GM06990 (cell line): ENCODE data around the gene LEFTY1.
"Not testable (repeated sequence)": the region's sequence is repeated elsewhere in the genome, so short reads cannot be mapped to it uniquely, and the experiment has no call there.

ENCODE experiments used
- DNase-seq: peaks from one replicate; pipeline ENCODE4 v3.0.0-alpha.2; 2011; ENCODE audit not compliant: insufficient read length; ENCODE audit errors: extremely low read depth
- H3K27me3 ChIP-seq: replicated peaks from 2 replicates; pipeline ENCODE4 v1.6.0; 2011; ENCODE audit warnings: low read length; ENCODE audit not compliant: control insufficient read depth, insufficient read depth
- H3K36me3 ChIP-seq: 2 replicates; pipeline ENCODE4 v1.5.1; 2011; ENCODE audit warnings: low read length; ENCODE audit not compliant: control insufficient read depth, insufficient read depth
- H3K4me3 ChIP-seq: replicated peaks from 2 replicates; pipeline ENCODE4 v1.5.1; 2011; ENCODE audit warnings: low read depth, mild to moderate bottlenecking, control low read depth, low read length
- TF ChIP-seq, protein P1 (sequence below): IDR thresholded peaks from 2 replicates; pipeline ENCODE4 v1.5.1; 2011; ENCODE audit warnings: low read length, control low read depth, mild to moderate bottlenecking, inconsistent platforms; ENCODE audit not compliant: insufficient read depth, poor library complexity, severe bottlenecking

The LEFTY1 gene, protein sequence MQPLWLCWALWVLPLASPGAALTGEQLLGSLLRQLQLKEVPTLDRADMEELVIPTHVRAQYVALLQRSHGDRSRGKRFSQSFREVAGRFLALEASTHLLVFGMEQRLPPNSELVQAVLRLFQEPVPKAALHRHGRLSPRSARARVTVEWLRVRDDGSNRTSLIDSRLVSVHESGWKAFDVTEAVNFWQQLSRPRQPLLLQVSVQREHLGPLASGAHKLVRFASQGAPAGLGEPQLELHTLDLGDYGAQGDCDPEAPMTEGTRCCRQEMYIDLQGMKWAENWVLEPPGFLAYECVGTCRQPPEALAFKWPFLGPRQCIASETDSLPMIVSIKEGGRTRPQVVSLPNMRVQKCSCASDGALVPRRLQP

DNA sequence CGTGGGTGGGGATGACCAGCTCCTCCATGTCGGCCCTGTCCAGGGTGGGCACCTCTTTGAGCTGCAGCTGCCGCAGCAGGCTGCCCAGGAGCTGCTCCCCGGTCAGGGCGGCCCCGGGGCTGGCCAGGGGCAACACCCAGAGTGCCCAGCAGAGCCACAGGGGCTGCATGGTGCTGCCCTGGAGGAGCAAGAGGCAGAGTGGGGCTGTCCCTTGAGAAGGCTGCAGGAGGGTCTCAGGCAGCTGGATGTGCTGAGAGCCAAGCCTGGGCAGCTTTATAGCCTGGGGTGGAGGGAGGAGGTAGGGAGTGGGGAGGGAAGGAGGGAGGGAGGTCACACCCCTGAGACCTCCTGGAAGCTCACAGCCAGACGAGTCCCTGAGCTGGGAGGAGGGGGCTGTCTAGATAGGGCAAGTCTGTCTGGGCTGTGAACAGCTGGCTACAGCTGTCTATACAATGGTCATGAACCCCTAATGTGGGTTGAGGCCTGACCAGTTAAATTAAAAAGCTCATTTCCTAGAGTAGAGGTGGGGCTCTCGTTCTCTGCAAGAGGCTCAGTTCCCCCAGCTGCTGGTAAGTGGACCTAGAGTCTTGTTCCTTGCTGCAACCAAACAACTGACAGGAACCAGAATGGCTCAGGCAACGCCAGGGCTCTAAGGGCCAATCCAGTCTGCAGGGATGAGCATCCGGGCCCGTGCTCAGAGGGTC lies at the start of gene LEFTY1:
TSS of gene LEFTY1 (minus strand) at position 249 of the 704 bp plus-strand sequence. CDS start at position 169, 80 bp downstream.
- no peak for DNase-seq
- no peak within 1 kb of the TSS for H3K4me3 ChIP-seq
- no peaks in the 10 kb centered on the region for H3K27me3 ChIP-seq
- no peaks in the 10 kb centered on the region for H3K36me3 ChIP-seq
- TF ChIP-seq, protein P1, sequence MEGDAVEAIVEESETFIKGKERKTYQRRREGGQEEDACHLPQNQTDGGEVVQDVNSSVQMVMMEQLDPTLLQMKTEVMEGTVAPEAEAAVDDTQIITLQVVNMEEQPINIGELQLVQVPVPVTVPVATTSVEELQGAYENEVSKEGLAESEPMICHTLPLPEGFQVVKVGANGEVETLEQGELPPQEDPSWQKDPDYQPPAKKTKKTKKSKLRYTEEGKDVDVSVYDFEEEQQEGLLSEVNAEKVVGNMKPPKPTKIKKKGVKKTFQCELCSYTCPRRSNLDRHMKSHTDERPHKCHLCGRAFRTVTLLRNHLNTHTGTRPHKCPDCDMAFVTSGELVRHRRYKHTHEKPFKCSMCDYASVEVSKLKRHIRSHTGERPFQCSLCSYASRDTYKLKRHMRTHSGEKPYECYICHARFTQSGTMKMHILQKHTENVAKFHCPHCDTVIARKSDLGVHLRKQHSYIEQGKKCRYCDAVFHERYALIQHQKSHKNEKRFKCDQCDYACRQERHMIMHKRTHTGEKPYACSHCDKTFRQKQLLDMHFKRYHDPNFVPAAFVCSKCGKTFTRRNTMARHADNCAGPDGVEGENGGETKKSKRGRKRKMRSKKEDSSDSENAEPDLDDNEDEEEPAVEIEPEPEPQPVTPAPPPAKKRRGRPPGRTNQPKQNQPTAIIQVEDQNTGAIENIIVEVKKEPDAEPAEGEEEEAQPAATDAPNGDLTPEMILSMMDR, result no peak

DNA sequence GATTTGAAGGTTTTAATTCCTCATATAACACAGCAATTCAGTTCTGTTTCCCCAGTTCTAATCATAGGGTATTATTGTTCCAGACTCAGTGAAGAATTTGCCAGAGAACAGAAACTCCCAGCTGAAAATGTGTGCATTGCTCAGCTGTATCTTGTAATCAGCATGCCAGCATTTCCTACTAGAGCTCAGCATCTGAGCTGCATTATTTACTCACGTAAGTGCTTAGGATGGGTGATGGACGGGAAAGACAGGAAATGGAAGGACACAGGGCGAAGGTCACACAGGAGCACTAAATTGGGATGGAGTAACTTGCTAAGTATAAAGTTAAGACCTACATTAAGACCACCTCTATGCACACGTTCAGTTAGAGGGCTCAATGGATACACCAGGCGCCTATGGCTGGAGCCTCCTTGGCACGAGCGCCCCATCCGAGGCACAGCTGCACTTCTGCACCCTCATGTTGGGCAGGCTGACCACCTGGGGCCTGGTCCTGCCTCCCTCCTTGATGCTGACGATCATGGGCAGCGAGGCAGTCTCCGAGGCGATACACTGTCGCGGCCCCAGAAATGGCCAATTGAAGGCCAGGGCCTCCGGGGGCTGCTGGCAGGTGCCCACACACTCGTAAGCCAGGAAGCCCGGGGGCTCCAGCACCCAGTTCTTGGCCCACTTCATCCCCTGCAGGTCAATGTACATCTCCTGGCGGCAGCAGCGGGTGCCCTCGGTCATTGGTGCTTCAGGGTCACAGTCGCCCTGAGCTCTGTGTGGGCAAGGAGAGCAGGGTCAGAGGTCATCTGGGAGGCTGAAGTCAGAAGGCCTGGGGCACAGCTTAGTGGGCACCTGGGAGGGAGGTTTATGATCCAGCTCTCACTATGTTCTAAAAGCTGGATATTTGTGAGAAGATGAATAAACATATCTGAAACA lies 48.4 kb upstream of the LEFTY1 start:
- H3K4me3 ChIP-seq, result no peak overlapping the region
- H3K36me3 ChIP-seq, result no peaks in the 10 kb centered on the region
- H3K27me3 ChIP-seq, result no peaks in the 10 kb centered on the region
- no peak for DNase-seq
- TF ChIP-seq, protein P1, result no peak

DNA sequence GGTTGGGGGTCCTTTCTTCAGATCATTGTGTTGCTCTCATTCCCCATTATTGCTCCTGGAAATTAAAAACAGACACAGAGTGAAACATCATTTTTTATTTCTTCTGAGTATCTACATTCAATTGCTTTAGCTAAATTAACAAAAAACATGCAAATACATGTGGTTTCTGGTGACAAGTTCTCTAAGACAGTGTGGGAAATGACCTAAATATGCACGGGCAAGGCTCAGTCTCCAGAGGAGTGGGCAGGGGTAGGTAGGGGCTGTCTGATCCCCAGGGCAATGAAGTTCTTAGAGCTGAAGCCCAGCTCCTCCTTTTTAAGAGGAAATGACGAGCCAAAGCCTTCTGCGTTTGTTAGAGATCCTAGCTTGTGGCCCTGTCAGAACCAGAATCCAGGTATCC lies 47.6 kb upstream of the LEFTY1 start:
- no peaks in the 10 kb centered on the region for H3K27me3 ChIP-seq
- no peak overlapping the region for H3K4me3 ChIP-seq
- TF ChIP-seq, protein P1, result no peak
- H3K36me3 ChIP-seq, result no peaks in the 10 kb centered on the region
- no peak for DNase-seq

DNA sequence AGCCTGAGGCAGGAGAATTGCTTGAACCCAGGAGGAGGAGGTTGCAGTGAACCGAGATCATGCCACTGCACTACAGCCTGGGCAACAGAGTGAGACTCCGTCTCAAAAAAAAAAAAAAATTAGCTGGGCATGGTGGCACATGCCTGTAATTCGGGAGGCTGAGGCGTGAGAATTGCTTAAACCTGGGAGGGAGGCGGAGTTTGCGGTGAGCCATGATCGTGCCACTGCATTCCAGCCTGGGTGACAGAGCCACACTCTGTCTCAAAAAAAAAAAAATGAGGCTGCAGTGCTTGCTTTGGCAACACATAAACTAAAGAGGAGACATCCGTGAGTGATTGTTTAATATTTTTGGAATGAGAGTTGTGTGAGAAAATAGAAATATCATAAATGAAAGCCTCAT lies 47.1 kb upstream of the LEFTY1 start:
- not testable (repeated sequence) for H3K4me3 ChIP-seq, DNase-seq, H3K36me3 ChIP-seq, H3K27me3 ChIP-seq

DNA sequence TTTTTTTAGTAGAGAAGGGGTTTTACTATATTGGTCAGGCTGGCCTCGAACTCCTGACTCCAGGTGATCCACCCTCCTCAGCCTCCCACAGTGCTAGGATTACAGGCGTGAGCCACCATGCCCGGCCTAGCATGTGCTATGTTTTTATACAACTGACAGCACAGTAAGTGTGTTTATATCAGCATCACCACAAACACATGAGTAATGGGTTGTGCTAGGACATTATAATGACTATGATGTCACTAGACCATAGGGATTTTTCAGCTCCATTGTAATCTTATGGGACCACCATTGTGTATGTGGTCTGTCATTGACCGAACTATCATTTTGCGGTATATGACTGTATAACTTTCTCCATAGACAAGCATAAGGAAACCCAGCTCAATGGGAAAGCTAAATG lies 45.8 kb upstream of the LEFTY1 start:
- no peak for DNase-seq
- Histone ChIP-seq H3K36me3 (no peaks in the 10 kb centered on the region), H3K27me3 (no peaks in the 10 kb centered on the region), H3K4me3 (no peak overlapping the region)
- TF ChIP-seq, protein P1, result no peak
